Lower leg skin (tissue), 4 donors: ENCODE measurements around the gene P2RX4. TPM values are rescaled to one million over a fixed set of nuclear protein-coding genes. Genes with fewer than 3 reads are reported as not detected.

Source experiments
- DNase-seq, 2 donors: peaks; one replicate each; pipeline ENCODE4 v3.0.0-alpha.2; 2019; ENCODE audit warnings: low spot score in 2 of 2
- H3K4me3 ChIP-seq: fragments of 200-600 bp; sonication (generic); 2 replicates; pipeline ENCODE4 v1.5.1; 2017; ENCODE audit warnings: mild to moderate bottlenecking, low read depth; ENCODE audit not compliant: poor library complexity, severe bottlenecking
- CTCF ChIP-seq, 3 donors: fragments of 450-650 bp; IDR thresholded peaks; one replicate each; pipeline ENCODE4 v1.5.1; 2016; ENCODE audit warnings: antibody characterized with exemption in 3 of 3, mild to moderate bottlenecking in 3 of 3, moderate library complexity in 2 of 3
- POLR2A ChIP-seq, 2 donors: fragments of 450-650 bp; IDR thresholded peaks; one replicate each; pipeline ENCODE4 v1.6.1; 2016 to 2017; ENCODE audit warnings: antibody characterized with exemption in 2 of 2, mild to moderate bottlenecking in 1 of 2, moderate library complexity in 1 of 2
- WGBS, 2 donors: methylation state at CpG; one replicate each; pipeline ENCODE4 v1.1.5; 2018; 5-methylcytosine and 5-hydroxymethylcytosine counted together
- intact Hi-C: fragments of 100-400 bp; cut with DNase I; formaldehyde crosslinking; loops from one replicate; pipeline ENCODE4 v1.15.0; 2023; ENCODE audit warnings: low total_unique reads
- total RNA-seq, 4 donors: library from RNA; depleted of rRNA; stranded (reverse); fragments of >200 nt; gene quantifications; one replicate each; pipeline ENCODE4 v1.1.0, GENCODE V29; 2016

Gene P2RX4
- total RNA-seq, 4 donors from 2014 or later, result 19.4 to 38.0 (median 24.2) TPM

GRCh38 chr12:121167232-121167820, 42.6 kb upstream of the P2RX4 start:
- H3K4me3 ChIP-seq, result no peak overlapping the region
- no peak for DNase-seq
- TF ChIP-seq POLR2A (IDR thresholded peaks at IDR 0.05) (no peak), CTCF (IDR thresholded peaks at IDR 0.05) (no peak)
- intact Hi-C loops, result no loop called here
- 81 to 89% methylated on average over 14 of the region's 14 CpGs for WGBS, 2 donors

GRCh38 chr12:121167951-121168350, 42.0 kb upstream of the P2RX4 start:
- intact Hi-C loops, result no loop called here
- TF ChIP-seq POLR2A (IDR thresholded peaks at IDR 0.05) (no peak), CTCF (IDR thresholded peaks at IDR 0.05) (no peak)
- 81 to 93% methylated on average over 3 of the region's 3 CpGs for WGBS, 2 donors

GRCh38 chr12:121170151-121170550, 39.8 kb upstream of the P2RX4 start:
- H3K4me3 ChIP-seq, result no peak overlapping the region
- DNase-seq, result no peak
- 89 to 90% methylated on average over 5 of the region's 5 CpGs for WGBS, 2 donors
- intact Hi-C loops, result no loop called here
- TF ChIP-seq POLR2A (IDR thresholded peaks at IDR 0.05) (no peak), CTCF (IDR thresholded peaks at IDR 0.05) (no peak)

More at GRCh38 chr12:121167951-121168350, 42.0 kb upstream of the P2RX4 start:
- H3K4me3 ChIP-seq, result no peak overlapping the region
- DNase-seq, result no peak

- intact Hi-C loops, result no loop called here
- no peak for DNase-seq
- WGBS, 2 donors, result 84 to 94% methylated on average over 14 of the region's 14 CpGs
- no peak for TF ChIP-seq POLR2A (IDR thresholded peaks at IDR 0.05)
- no peak for TF ChIP-seq CTCF (IDR thresholded peaks at IDR 0.05)
- H3K4me3 ChIP-seq, result no peak overlapping the region
Observed at GRCh38 chr12:121170611-121171260, 39.2 kb upstream of the P2RX4 start.

GRCh38 chr12:121172145-121172544, 37.8 kb upstream of the P2RX4 start:
- 75 to 80% methylated on average over 6 of the region's 6 CpGs for WGBS, 2 donors
- H3K4me3 ChIP-seq, result no peak overlapping the region
- intact Hi-C loops, result no loop called here
- TF ChIP-seq CTCF (IDR thresholded peaks at IDR 0.05) (no peak), POLR2A (IDR thresholded peaks at IDR 0.05) (no peak)
- no peak for DNase-seq
